AG04449 (cell line): Measurements from ENCODE around the gene TRPC4.

Experiments
- CTCF ChIA-PET: fragments of 350-600 bp; formaldehyde crosslinking; extraction: SDS; loops from one replicate; lab custom pipeline; 2021; ENCODE audit warnings: antibody characterized with exemption; lab: Yijun Ruan, JAX
- POLR2A ChIA-PET: fragments of 400-600, 350-600 bp; formaldehyde crosslinking; extraction: SDS; loops from one replicate; lab custom pipeline; 2020; ENCODE audit warnings: antibody characterized with exemption, inconsistent platforms; lab: Yijun Ruan, JAX
- DNase-seq: peaks from one replicate; pipeline ENCODE4 v3.0.0-alpha.2; 2010; ENCODE audit warnings: low read depth, low spot score
- H3K4me3 ChIP-seq: 2 replicates; pipeline ENCODE4 v1.5.1; 2011; ENCODE audit warnings: low read depth, mild to moderate bottlenecking, control low read depth, low read length
- TF ChIP-seq, protein P1 (sequence below): IDR thresholded peaks from one replicate; pipeline ENCODE4 v1.5.1; 2011; ENCODE audit warnings: mild to moderate bottlenecking, moderate library complexity, low read length, control low read depth, inconsistent platforms; ENCODE audit not compliant: insufficient read depth; ENCODE audit errors: missing control alignments

TRPC4 gene

DNA sequence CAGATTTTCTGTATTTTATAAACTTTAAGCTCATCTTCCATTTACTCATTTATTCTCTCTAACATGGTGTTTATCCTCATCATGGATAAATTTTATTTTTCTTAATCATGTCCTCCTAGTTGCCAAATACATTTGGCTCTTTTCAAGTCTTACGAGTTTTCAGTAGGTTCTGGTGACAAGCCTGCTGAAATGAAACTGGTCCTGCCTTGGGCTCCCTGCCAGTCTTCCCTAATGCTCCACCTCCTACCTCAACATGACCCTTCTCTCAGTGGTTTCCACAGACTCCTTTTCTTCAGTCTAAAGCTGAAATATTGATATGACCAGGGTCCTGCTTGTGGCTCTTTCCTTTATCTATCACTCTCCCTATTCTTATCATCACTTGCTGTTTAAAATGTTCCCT lies 81.2 kb downstream of the TRPC4 start:
- TF ChIP-seq, protein P1, sequence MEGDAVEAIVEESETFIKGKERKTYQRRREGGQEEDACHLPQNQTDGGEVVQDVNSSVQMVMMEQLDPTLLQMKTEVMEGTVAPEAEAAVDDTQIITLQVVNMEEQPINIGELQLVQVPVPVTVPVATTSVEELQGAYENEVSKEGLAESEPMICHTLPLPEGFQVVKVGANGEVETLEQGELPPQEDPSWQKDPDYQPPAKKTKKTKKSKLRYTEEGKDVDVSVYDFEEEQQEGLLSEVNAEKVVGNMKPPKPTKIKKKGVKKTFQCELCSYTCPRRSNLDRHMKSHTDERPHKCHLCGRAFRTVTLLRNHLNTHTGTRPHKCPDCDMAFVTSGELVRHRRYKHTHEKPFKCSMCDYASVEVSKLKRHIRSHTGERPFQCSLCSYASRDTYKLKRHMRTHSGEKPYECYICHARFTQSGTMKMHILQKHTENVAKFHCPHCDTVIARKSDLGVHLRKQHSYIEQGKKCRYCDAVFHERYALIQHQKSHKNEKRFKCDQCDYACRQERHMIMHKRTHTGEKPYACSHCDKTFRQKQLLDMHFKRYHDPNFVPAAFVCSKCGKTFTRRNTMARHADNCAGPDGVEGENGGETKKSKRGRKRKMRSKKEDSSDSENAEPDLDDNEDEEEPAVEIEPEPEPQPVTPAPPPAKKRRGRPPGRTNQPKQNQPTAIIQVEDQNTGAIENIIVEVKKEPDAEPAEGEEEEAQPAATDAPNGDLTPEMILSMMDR: no peak
- POLR2A ChIA-PET: no interaction called here
- no peak overlapping the region for H3K4me3 ChIP-seq
- CTCF ChIA-PET: interaction anchor here (0.9 kb wide), 1 partner anchor 12 kb away, joined by 3 read pairs; no protein-coding TSS in a partner anchor
- no peak for DNase-seq

DNA sequence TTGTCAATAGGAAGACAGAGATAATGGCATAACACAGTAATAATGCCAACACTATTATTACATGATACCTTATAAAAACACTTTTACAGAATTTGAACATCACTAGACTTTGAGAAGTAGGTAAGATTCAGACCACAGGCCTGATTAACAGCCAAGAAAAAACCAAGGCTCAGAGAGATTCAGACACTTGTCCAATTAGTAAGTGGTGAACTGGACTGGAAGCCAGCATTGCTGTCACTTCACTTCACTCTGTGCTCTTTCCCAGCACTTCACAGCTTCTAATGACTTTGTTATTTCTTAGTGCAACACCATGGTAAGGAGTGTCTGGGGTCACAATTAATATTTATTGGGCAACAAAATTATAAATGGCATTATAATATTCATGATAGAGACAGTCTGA lies 91.9 kb downstream of the TRPC4 start:
- POLR2A ChIA-PET: no interaction called here
- DNase-seq: no peak
- CTCF ChIA-PET: interaction anchor here (0.7 kb wide), 1 partner anchor 55 kb away, joined by 3 read pairs; no protein-coding TSS in a partner anchor
- TF ChIP-seq, protein P1: no peak
- no peak overlapping the region for H3K4me3 ChIP-seq

DNA sequence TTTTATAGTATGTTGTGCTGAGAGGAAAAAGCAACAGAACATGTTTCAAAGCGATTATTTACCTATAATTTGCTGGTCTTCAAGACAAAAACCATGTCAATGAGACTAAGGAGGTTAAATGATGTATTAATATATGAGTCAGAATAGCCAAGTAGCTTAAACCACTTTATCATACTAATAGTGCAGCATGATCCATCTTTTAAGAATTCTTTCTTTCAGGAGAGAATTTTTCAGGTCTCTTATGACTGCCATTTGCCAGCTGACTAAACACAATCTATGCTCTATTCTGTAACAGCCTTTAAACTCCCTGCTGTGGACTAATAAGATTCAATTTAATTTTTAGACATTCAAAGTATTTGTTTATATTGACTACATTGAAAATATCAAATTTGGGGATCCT lies 93.7 kb downstream of the TRPC4 start:
- H3K4me3 ChIP-seq: no peak overlapping the region
- TF ChIP-seq, protein P1: no peak
- ChIA-PET POLR2A (no interaction called here), CTCF (interaction anchor here (0.8 kb wide), 1 partner anchor 12 kb away, joined by 3 read pairs; no protein-coding TSS in a partner anchor)
- no peak for DNase-seq

DNA sequence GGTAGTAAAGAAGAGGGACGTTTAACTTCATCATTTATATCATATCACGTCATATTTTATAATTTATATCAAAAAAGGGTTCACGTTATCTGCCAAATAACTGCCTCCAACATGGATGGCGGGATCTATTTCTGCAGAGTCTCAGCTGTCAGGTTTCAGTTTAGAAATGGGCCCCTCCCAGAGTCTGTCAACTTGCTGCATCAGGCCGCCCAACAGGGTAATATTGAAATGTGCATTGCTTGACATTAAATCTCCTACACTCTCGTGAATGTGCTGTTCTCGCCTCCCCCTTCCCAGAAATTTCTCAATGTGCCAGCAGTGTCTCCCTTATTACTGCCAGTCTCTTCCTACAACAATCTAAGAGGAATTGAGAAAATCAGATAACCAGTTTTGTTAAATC lies 96.9 kb downstream of the TRPC4 start:
- DNase-seq: no peak
- ChIA-PET POLR2A (no interaction called here), CTCF (interaction anchor here (1.4 kb wide), 1 partner anchor 809 kb away, joined by 3 read pairs; no protein-coding TSS in a partner anchor)
- no peak overlapping the region for H3K4me3 ChIP-seq
- TF ChIP-seq, protein P1: no peak

DNA sequence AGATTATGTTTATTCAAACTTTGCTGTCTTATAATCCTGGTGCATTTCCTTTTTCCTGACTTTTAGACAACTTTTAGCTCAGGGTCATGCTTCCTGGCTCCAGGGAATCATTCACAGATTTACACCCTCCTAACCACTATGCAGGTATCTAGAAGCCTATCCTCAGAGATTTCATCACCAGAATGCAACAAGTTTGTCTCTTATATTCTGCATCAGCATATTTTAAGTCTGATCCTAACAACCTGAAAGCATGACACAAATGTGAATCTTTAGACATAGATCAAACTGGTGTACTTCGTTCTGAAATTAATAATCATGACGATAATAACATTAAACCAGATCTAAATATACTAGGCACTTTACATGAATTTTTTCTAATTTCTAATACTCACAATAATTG lies 100.0 kb downstream of the TRPC4 start:
- DNase-seq: no peak
- no peak overlapping the region for H3K4me3 ChIP-seq
- TF ChIP-seq, protein P1: no peak
- ChIA-PET CTCF (interaction anchor here (0.8 to 2.5 kb wide), 4 partner anchors 10 to 813 kb away, joined by 3 to 8 read pairs (median 4); partner anchors contain the start of gene TRPC4), POLR2A (no interaction called here)

DNA sequence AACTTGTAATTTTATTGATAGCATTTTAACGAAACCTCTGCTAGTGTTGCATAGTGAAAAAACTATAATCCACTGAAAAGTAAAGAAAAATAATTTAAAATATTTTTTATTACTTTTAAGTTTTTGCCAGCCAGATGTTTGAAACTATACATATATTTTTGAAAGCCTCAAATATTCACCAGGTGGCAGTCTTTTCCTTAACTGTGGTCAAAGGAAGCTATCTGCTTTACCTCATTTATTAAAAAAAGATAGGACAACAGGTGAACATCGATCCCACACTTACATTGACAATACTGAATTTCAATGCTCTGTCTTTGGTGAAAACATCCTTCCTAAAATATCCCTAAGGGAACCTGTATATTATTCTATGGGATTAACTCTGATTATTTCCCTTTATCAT lies 100.5 kb downstream of the TRPC4 start:
- H3K4me3 ChIP-seq: no peak overlapping the region
- CTCF ChIA-PET: interaction anchor here (0.8 to 2.5 kb wide), 5 partner anchors 10 to 813 kb away, joined by 3 to 8 read pairs (median 3); partner anchors contain the start of gene TRPC4
- no peak for DNase-seq
- POLR2A ChIA-PET: no interaction called here
- TF ChIP-seq, protein P1: no peak
